NCI-H774 (cell line): ENCODE results near the gene IKZF3.
A peak's percentile ranks its signal among the peaks of the same experiment; 100 is the strongest.
"Not testable (repeated sequence)": the region's sequence is repeated elsewhere in the genome, so short reads cannot be mapped to it uniquely, and the experiment has no call there.

Experiments used
- DNase-seq: peaks from one replicate; lab custom pipeline; 2025; lab: John Stamatoyannopoulos, UW

Gene IKZF3

DNA sequence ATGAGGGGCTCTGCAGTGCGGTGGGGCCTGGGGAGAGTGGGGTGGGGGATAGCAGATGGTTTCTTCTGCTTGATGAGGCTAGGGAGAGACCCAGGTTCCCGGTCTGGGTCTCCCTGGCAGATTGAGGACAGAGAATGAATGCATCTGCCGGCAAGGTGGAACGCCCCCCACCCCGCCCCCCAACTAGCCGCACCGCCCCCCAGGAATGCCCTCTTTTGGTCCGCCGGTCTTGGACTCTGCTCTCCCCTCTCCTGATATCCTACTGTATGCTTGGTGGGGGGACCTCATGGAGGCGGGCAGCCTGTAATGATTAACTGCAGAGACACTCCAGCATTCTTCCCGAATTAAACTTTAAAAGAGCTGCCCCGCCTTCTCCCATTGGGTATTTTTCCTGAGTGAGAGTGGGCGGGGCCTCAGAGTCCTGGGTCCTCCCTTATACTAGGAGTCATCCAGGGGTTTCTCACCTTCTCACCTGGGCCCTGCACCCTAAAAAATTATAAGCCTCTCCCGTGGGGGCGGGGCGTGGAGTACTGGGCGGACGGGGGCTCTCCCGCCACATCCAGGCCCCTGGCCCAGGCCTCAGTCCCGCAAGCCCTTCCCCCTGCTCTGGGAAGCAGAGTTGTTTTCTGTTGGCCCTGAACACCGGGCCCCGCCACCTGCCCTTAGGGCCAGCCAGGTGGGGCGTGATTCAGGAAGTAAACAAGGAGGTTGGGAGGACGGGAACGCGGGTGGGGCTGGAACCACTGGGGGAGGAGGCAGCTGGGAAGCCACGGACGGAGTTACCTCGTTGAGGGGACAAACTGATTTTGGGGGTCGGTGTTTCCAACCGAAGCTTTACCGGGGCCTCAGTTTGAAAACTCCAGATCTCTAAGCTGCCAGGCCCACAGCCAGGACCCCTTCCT is 124.9 kb downstream of the IKZF3 start:
- DNase-seq = peak; percentile 91

GRCh38 chr17:39738568-39738901 is 125.6 kb downstream of the IKZF3 start:
- DNase-seq = peak; percentile 64

DNA sequence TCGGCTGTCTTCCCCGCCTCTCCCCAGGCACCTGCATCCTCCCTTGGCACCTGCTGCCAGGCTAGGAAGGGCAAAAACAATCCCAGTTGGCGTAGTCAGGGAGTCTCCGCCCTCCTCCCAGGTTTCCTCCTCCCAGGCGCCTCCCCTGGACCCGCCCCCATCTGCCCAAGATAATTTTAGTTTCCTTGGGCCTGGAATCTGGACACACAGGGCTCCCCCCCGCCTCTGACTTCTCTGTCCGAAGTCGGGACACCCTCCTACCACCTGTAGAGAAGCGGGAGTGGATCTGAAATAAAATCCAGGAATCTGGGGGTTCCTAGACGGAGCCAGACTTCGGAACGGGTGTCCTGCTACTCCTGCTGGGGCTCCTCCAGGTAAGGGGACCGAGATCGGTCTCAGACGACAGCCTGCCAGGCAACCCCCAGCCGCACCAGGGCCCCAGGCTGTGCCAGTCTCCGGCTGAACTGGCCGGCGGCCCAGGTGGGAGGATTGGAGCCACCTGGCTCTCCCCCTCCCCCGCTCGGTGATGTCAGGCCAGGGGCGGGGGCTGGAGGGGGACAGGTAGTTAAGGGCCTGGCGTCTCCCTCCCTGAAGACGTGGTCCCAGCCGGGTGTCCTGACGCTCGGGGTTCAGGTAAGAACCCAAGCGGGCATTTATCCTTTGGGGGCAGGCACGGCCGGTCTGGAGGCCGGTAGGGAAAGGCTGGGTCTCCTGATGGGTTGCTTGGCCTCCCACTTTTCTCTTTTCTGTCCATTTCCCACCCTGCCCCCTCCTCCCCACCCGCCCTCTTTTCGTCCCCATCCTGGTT is 126.1 kb downstream of the IKZF3 start, which contains the start of gene GRB7:
Gene GRB7, plus strand, starts transcription at position 179 of the 808 bp plus-strand sequence. CDS start 4,364 bp downstream, outside the sequence.
- DNase-seq = peak; percentile 90

GRCh38 chr17:39737206-39737759 is 126.8 kb downstream of the IKZF3 start:
- no peak for DNase-seq

DNA sequence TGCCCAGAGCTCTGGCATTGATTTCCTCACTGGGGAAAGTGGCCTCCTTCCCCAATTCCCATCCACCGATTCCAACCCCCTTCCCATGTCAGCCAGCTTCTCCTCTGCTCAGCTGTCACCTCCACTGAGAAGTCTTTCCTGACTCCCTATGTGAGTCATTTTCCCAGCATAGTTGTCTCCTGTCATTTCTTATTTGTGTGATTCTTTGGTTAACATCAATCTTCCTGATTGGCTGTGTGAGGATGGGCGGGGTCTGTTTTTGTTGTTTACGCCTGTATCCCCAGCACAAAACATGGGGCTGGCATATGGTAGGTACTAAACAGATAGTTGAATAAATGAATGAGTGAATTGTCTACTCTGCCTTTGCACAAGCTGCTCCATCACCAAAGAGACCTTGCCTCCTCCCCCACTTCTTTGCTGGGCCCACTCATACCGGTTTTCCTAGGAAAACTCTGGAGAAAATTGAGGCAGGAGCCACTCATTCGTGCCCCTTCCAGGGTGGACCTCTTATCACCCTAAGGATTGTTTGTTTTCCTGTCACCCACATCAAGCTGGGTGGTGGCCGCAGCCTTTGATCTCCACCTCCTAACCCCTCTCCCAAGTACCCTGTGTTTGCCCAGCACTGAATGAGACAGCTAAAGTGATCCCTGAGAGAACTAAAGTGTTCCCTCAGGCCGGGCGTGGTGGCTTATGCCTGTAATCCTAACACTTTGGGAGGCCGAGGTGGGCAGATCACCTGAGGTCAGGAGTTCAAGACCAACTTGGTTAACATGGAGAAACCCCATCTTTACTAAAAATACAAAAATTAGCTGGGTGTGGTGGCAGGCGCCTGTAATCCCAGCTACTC is 127.6 kb downstream of the IKZF3 start:
- no peak for DNase-seq

GRCh38 chr17:39735882-39736281 is 128.2 kb downstream of the IKZF3 start:
- DNase-seq = no peak

DNA sequence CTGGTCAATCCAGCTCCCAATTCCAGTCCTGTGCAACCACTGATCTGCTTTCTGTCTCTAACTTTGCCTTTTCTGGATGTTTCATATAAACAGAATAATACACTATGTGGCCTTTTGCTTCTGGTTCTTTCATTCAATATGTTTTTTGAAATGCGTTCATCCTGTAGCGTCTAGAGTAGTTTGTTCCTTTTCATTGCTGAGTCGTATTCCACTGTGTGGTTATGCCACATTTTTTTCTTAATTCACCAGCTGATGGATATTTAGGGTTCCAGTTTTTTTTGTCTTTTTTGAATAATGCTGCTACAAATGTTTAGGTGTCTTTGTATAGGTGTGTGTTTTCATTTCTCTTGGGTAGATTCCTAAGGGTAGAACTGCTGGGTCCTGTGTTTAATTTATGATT is 131.5 kb downstream of the IKZF3 start:
- no peak for DNase-seq

DNA sequence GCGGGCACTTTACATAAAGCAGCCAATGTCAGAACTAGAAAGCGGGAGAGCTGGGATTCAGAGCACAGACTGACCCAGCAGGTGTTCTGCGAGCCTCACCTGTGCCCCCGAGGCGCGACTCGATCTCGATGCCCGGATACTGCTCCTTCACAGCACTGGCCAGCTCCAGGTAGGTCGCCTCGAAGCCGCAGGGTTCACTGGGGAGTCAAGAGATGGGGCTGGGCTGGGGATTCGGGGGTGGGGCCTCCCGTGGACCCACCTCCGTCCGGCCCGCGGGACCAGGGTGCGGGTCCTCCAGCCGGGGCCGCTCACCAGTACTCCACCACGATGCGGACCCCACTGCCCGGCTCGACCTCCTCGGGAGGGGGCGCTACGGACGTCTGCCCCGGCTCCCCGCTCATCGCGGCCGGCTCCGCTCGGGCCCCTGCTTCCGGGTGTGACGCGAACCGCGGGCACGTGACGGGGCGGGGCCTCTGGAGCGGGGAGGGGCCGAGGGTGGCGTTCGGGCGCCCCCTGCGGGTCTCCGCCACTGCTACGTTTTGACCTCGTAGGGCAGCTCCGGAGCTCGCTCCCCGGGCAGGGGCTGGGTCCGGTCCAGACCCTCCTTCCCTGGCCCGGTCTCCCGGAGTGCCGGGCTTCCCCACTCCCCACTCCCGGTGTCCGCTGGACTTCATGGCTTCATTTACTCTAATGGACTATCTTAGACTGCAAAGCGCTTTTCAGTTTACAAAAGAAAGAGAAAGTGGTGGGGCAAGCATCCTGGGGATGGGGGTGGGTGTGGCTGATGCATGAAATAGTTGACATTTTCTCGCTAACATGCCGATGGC is 133.8 kb downstream of the IKZF3 start, which contains the start of gene MIEN1:
Gene MIEN1, minus strand, starts transcription at position 438 of the 827 bp plus-strand sequence. Its CDS starts 37 bp downstream, at position 401.
- DNase-seq = peak; percentile 91

DNA sequence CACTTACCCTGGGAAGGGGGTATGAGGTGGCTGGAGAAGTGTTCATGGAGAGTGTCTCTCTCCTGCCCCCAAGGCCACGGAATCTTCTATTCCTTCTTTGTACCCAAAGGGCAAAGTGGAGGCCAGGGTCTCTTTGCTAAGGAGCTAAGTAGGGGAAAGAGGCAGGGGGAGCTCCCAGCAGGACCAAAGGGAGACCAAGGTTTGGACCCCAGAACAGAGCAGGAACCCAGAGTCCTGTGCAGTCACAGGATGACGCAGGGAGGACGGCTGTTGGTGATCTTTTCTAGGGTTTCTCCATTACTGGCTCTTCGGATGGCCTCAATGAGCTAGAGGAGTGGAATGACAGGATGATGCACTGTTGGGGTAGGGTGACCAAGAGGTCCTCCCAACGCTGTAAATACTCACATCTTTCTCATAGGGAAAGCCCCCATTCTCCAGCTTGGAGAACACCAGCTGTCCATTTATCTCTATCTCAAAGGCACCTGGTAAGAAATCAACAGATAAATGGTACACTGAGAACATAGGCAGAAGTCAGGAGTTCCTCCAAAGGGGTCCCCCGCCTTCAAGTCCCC is 134.7 kb downstream of the IKZF3 start:
- no peak for DNase-seq

GRCh38 chr17:39727556-39727955 is 136.6 kb downstream of the IKZF3 start:
- no peak for DNase-seq

DNA sequence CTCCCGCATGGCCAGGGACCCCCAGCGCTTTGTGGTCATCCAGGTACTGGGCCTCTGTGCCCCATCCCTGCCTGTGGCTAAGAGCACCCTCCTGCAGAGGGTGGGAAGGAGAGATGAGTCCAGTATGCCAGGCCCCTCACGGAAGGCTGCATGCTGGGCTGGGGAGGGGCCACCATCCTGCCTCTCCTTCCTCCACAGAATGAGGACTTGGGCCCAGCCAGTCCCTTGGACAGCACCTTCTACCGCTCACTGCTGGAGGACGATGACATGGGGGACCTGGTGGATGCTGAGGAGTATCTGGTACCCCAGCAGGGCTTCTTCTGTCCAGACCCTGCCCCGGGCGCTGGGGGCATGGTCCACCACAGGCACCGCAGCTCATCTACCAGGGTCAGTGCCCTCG is 137.5 kb downstream of the IKZF3 start:
- no peak for DNase-seq

GRCh38 chr17:39725923-39726322 is 138.2 kb downstream of the IKZF3 start:
- DNase-seq = not testable (repeated sequence)

- DNase-seq = no peak
Observed at GRCh38 chr17:39724731-39725130, 139.4 kb downstream of the IKZF3 start.

DNA sequence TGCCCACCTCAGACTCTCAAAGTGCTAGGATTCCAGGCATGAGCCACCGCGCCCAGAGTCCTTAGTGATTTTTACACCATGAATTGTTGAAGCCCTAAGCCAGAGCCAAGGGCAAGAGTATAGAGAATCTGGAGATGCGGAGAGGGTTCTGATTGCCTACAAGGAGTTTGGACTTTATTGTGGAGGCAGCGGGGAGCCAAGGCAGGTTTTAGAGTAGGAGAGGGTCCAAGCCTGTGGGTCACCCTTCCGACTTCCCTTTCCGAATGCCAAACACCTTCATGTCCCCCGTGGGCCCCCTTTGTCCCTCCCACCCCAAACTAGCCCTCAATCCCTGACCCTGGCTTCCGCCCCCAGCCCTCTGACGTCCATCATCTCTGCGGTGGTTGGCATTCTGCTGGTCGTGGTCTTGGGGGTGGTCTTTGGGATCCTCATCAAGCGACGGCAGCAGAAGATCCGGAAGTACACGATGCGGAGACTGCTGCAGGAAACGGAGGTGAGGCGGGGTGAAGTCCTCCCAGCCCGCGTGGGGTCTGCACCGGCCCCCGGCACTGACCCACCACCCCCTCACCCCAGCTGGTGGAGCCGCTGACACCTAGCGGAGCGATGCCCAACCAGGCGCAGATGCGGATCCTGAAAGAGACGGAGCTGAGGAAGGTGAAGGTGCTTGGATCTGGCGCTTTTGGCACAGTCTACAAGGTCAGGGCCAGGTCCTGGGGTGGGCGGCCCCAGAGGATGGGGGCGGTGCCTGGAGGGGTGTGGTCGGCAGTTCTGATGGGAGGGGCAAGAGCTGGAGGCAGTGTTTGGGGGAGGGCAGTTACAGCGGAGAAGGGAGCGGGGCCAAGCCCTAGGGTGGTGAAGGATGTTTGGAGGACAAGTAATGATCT is 140.9 kb downstream of the IKZF3 start:
- DNase-seq = no peak

GRCh38 chr17:39722104-39722503 is 142.0 kb downstream of the IKZF3 start:
- DNase-seq = no peak

- DNase-seq = no peak
Observed at GRCh38 chr17:39719563-39720355, 144.4 kb downstream of the IKZF3 start.

DNA sequence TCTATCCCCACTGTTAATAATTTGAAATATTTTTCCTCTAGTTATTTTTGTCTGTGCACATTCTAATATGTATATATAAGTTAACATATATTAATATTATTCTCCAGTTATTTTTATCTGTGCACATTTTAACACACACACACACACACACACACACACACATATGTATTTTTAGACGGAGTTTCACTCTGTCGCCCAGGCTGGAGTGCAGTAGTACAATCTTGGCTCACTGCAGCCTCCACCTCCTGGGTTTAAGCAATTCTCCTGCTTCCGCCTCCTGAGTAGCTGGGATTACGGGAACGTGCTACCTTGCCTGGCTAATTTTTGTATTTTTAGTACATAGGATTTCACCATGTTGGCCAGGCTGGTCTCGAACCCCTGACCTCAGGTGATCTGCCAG is 146.5 kb downstream of the IKZF3 start:
- no peak for DNase-seq

DNA sequence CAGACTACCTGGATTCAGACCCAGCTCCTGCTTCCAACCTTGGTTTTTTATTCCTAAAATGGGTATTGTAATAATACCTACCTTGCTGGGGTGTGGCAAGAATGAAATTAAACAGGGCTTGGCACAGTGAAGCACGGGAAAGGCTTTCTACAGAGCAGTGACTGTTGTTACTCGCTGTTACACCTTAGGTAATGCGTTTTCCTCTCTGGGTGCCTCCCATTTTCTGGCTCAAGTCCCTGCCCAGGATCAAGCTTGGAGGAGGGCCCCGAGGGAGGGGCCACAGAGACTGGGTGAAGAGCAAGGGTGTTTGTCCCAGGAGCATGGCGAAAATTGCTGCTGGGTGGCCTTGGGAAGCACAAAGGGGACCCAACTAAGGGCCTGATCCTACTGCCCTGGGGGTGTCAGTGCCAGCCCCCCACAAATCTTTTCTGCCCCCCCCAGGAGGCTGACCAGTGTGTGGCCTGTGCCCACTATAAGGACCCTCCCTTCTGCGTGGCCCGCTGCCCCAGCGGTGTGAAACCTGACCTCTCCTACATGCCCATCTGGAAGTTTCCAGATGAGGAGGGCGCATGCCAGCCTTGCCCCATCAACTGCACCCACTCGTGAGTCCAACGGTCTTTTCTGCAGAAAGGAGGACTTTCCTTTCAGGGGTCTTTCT is 147.1 kb downstream of the IKZF3 start:
- no peak for DNase-seq
